Stimulated activated naive CD4-positive, alpha-beta T cell (primary cell): ENCODE measurements around the gene UBE2U.
A peak's percentile ranks its signal among the peaks of the same experiment; 100 is the strongest.

Experiments used
- DNase-seq, 6 experiments: peaks; one replicate each; lab custom pipeline; 2025; lab: John Stamatoyannopoulos, UW

UBE2U gene

GRCh38 chr1:64203420-64203819 lies at the start of gene UBE2U:
Gene UBE2U, plus strand, starts transcription at chr1:64203623. Its CDS starts 428 bp downstream, at chr1:64204051.
- DNase-seq, result no peak

DNA sequence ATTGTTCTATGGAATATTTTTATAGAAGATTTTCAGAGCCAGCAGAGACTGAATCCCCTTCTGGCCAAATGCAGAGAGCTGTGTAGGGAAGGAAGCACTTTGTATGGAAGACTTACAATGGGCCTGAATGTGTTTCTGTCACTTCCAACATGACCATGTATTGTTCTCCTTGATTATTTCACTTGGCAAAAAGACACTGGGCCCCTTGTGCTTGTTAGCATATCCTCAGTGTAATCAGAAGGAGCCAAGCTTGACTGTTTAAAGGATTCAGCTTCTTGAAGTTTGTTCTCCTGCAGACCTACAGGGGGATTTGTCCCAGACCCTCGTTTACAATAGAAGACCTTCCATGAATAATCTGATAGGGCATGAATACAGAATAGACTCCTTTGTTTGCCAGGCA lies 48.1 kb upstream of the UBE2U start:
- DNase-seq, result no peak

DNA sequence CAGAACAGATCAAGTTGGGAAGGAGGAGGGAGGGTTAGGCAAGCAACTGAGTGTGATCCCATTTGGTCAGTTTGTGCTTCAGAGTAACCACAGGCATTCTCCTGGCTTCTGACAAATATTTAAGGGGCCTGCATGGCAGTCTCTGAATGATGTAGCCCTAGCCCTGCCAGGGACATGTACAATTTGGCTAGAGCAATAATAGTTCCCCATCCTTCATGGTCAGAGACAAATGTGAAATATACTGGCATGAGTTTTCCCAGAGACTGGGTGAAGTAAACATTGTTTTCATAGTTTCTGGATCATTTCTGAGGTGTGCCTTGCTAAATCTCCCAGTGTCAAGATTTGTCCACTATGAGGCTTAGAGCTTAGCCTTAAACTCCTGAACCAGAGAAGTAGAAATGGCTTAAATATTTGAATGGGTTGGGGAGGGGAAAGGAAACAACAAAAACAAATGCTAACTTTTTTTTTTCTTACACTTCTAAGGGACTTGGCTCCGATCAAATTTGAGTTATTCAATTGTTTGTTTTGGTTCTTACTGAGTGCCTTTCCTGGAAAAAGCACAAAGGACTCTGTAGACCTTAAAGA lies 42.0 kb upstream of the UBE2U start:
- no peak for DNase-seq

DNA sequence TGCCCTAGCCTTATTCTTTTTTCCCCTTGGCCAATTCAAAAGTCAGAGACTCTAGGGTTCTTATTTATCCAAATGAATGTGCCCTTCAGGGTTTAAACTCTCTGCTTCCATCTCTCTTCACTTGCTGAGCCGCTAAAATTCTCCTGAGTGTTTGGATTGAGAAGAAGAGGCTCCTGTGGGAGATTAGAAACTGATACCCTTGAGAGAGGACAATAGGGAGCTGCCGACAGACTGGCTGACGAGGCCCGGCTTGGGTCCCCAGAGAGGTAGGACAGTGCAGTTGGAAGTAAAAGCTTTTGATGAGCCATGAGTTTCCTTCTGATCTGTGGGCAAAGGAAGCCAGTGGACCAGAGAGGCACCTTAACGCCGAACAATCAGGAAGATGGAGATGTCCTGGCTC lies 41.3 kb upstream of the UBE2U start:
- DNase-seq, result no peak

DNA sequence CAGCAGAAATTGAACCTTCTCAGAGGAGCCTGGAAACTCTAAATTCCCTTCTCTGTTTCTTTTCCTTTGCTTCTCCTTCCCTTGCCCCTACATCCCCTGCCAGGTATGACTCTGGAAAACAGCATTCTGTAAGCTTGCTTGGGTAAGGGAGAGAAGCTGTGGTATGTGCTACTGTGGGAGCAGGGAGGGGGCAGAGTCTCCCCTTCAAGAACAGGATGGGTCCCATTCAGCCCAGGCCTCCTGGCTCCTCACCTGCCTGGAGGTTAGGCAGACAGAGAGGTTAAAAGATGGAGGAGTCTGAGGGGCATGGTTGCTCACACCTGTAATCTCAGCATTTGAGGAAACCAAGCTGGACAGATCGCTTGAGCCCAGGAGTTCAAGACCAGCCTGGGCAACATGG lies 40.6 kb upstream of the UBE2U start:
- DNase-seq, result no peak

GRCh38 chr1:64163431-64163830 lies 40.0 kb upstream of the UBE2U start:
- no peak for DNase-seq

GRCh38 chr1:64163970-64164369 lies 39.5 kb upstream of the UBE2U start:
- no peak for DNase-seq

DNA sequence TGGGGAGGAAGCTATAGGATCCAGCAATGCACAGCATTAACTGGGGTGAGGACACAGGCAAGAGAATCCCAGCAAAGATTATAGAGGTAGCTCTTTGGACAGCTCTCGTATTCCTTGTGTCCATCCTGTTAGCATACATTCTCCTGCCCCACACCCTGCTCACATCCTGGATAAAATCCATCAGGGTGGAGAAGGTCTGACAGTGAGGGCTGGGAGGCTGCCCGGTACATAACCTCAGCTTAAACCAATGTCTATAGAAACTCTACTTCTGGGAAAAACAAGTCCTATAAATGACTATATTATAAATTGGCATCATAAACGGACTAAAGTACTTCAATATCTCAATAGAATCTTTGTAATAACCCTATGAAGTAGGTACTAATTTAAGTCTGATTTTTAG lies 36.8 kb upstream of the UBE2U start:
- no peak for DNase-seq

GRCh38 chr1:64167176-64167575 lies 36.2 kb upstream of the UBE2U start:
- DNase-seq, result no peak

GRCh38 chr1:64171246-64171645 lies 32.2 kb upstream of the UBE2U start:
- no peak for DNase-seq

DNA sequence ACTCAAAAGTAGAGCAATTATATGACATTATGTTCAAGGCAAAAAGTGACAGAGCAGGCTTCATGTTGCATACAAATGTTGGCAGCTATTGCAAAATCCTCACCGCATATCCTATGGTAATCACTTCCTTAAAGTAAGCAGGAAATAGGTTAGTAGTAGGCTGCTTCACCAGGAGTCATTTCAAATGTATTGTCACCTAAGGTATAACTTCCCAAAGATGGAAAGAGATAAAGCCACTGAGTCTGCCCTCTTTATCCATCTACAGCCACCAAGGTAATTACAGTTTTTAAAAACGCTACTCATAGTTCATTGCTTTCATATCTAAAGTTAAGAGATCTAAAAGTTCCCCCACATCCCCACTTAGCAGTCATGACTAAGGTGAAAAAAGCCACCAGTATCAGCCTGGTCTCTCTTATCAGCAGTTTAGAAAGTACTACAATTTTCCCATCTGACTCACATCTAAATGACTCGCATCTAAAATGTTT lies 31.6 kb upstream of the UBE2U start:
- no peak for DNase-seq

DNA sequence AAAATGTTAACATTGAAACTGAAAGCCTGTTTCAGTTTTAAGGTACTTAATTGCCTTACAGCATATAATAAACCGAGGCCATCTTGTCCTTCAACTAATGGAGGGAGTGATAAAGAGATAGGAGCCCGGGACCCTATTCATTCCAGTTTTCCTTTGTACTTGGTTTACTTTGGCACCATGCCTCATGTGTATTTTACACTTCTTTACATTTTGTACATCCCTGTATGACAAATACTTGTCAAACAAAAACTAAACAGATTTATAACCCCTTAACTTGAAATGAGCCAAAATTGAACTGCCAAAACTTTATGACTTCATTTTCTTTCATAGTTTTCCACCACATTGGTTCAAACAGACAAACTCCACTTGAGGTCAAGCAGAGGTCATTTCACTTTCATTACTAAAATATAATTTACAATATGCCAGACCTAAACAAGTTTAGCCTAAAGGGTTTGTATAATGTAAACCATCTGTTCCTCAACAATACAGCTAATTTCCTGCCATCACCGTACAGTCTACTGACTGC lies 30.9 kb upstream of the UBE2U start:
- no peak for DNase-seq

GRCh38 chr1:64173336-64173940 lies 30.0 kb upstream of the UBE2U start:
- no peak for DNase-seq

DNA sequence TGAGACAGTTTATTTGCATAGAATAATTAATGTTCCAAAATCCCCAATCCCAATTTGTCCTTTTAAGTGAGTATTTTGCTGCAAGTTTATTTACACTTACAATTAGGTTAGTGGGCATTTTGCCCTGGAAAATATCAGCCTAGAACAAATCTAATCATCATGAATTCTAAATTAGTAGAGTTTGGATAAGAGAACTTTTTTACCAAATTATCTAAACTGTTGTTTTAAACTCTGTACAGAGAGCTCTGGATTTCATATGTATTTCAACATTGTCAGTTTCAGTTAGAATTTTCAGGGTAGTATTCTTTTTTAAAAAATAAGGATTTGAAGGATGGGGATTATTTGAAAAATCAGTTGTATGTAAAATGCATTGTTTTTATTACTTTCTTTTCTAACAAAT lies 27.8 kb upstream of the UBE2U start:
- no peak for DNase-seq

DNA sequence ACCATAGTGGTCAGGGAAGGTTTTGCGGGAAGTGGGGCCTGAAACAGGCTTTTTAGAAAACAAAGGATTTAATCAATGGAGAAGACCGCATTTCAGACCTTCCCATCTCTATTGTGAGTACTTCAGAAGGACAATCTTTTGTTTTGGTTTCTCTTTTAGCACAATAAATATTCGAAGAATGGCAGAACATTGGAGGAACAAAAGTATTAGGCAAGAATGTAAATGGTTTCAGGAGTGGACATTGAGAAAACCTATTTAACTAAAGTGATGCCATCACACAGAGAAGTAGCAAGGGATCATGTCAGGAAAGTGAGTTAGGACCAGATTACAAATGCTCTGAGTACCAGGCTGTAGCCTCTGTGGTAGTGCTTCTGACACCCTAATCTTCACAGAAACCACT lies 26.8 kb upstream of the UBE2U start:
- no peak for DNase-seq

- DNase-seq, result no peak
These were observed 23.8 kb upstream of the UBE2U start for GRCh38 chr1:64179588-64179987.

DNA sequence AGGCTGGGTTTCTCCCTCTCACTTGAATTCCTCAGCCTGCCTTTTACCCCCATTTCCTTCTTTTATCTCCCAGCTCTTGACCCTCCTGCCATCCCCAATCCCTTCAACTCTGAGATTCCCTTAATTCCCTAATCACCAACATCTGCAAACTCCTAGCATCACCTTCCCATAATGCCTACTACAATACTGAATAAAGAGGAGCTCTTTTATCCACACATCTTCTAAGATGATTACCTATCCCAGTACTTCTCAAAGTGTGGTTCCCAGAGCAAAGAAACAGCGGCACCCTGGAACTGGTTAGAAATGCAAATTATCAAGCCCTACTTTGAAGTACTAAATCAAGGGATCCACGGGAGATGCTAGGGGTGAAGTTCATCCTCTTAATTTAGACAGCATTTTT lies 21.2 kb upstream of the UBE2U start:
- no peak for DNase-seq

DNA sequence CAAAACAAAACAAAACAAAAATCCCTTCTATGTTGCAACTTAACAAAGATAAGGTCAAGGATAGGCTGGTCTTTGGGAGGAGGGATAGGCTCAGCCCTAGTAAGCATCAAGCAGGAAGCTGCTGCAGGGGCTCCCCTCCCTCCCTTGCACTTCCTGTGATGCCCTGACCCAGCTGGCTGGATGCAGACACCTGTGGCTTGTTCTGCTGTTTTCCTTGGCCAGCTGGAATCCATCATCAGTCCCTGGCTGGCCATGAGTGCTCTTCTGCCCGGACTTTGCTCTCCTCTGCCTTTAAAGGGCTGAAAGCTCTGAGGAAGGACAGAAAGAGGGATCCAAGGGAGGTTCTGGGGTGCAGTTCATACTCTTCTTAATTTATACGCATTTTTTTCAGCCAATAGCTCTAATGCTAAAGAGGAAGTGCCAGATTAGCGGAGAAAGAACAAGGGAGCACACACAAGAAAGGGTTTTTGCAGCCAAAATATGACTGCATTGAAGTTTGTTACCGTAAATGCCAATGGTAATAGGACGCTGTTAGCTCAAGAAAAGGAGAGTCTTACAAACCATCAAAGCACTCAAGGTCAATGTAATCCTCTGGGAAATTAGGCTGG lies 19.9 kb upstream of the UBE2U start:
- peak in 1 of 6 experiments; percentile 1 for DNase-seq

DNA sequence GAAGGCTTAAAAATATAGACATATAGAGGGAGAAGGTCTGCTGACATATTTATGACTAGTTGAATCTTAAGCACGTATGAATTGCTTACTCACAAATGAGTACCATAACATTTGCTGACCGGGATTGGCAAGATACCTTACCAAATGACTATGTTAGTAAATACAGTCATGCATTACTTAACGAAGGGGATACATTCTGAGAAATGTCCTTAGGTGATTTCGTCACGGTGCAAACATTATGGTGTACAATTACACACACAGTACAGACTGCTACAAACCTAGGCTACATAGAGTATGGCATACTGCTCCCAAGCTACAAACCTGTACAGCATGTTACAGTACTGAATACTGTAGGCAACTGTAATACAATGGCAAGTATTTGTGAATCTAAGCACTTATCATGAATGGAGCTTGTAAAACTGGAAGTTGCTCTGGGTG lies 19.4 kb upstream of the UBE2U start:
- no peak for DNase-seq

GRCh38 chr1:64186138-64186897 lies 17.1 kb upstream of the UBE2U start:
- DNase-seq, result no peak

DNA sequence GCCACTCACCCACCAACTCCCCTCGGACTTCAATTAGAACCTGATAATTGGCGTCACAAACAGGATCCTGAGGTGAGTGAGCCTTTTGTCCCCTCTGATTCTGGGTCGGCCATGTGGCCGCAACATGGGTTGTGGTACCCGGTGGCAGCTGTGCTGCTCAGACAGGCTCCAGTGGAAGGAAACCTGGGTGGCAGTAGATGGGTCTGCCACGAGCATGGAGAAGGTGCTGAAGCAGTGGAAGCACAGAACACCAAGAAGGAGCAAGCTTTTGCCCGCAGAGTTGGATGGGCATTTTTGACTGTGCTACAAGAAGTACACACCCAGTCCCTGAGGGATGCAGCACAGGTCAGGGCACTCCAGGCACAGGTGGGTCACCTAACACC lies 16.5 kb upstream of the UBE2U start:
- DNase-seq, result no peak

DNA sequence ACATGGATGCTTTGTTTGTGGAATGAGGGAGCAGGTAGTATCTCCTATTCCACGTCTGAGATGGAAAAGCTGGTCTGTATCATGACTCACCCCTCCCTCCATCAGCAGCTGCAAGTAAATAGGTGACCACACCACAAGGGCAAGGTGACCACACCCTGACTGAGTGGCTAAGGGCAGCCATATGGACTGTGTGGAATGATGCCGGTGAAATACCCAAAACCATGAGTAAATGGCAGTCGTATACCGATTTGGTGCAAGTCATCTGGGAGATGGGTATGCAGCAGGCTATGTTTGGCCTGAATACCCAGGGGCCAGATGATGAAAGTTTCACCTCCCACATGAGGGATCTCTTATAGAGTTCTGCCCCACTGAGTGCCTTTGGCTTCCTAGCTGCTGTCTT lies 15.8 kb upstream of the UBE2U start:
- DNase-seq, result no peak

DNA sequence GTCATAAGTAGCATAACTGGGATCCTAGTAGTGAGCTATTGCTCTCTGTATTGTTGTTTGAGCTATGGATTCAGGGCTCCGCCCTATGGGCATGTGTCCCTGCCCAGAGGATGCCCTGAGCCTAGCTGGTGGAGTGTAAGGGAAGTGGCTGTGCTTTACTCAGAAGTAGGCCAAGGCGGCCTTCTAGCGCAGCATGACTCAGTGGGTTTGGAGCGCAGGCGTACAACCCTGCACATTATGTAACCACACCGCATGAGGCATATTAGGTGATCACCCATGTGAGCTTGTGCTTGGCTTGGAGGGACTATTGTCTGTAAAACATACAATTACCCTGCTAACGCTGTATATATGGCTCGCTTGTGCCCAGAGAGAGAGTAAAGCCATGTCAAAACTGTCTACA lies 11.1 kb upstream of the UBE2U start:
- no peak for DNase-seq
